DND-41 (cell line): ENCODE measurements around the gene MAPK6.

ENCODE experiments used
- ATAC-seq: fragments of 200-7000 bp; cut with Tn5 transposase; 3 replicates; pipeline ENCODE4 v1.9.1; 2021; ENCODE audit warnings: low read depth; ENCODE audit not compliant: insufficient read depth
- DNase-seq: peaks from one replicate; pipeline ENCODE4 v3.0.0-alpha.2; 2020
- H2AFZ ChIP-seq: 2 replicates; pipeline ENCODE4 v1.6.0; 2012; ENCODE audit warnings: low read depth, low read length
- H3K27ac ChIP-seq: 2 replicates; pipeline ENCODE4 v1.5.1; 2012; ENCODE audit warnings: low read length, inconsistent platforms
- H3K27me3 ChIP-seq: fragments of 200-600 bp; sonication (generic); 2 replicates; pipeline ENCODE4 v1.6.0; 2012; ENCODE audit warnings: low read length, mild to moderate bottlenecking, inconsistent platforms; ENCODE audit not compliant: insufficient read depth, poor library complexity
- H3K36me3 ChIP-seq: 2 replicates; pipeline ENCODE4 v1.5.1; 2012; ENCODE audit warnings: low read length, inconsistent platforms; ENCODE audit not compliant: insufficient read depth
- H3K4me1 ChIP-seq: 2 replicates; pipeline ENCODE4 v1.5.1; 2012; ENCODE audit warnings: mild to moderate bottlenecking, low read length; ENCODE audit not compliant: insufficient read depth
- H3K4me2 ChIP-seq: 2 replicates; pipeline ENCODE4 v1.6.0; 2012; ENCODE audit warnings: mild to moderate bottlenecking, moderate library complexity, low read length, inconsistent platforms; ENCODE audit not compliant: insufficient read depth
- H3K4me3 ChIP-seq, 2 experiments: fragments of 200-600 bp in 1 of 2; shearing (Covaris generic) in 1 of 2; 2 replicates each; pipeline ENCODE4 v1.5.1; 2012 to 2016; ENCODE audit warnings: inconsistent platforms in 2 of 2, low read length in 2 of 2, mild to moderate bottlenecking in 2 of 2, low read depth in 1 of 2, moderate library complexity in 1 of 2
- H3K79me2 ChIP-seq: 2 replicates; pipeline ENCODE4 v1.6.0; 2012; ENCODE audit warnings: low read length, inconsistent platforms; ENCODE audit not compliant: insufficient read depth
- H3K9ac ChIP-seq: 2 replicates; pipeline ENCODE4 v1.6.0; 2012; ENCODE audit warnings: low read depth, mild to moderate bottlenecking, inconsistent platforms, low read length, moderate library complexity
- H3K9me3 ChIP-seq: 2 replicates; pipeline ENCODE4 v1.5.1; 2012; ENCODE audit warnings: low read length, moderate library complexity, mild to moderate bottlenecking, inconsistent platforms; ENCODE audit not compliant: insufficient read depth, severe bottlenecking
- H4K20me1 ChIP-seq: 2 replicates; pipeline ENCODE4 v1.6.0; 2012; ENCODE audit warnings: low read length; ENCODE audit not compliant: insufficient read depth
- CTCF ChIP-seq: IDR thresholded peaks from 2 replicates; pipeline ENCODE4 v1.5.1; 2012; ENCODE audit warnings: borderline replicate concordance, low read length, moderate library complexity, mild to moderate bottlenecking; ENCODE audit not compliant: poor library complexity, severe bottlenecking; ENCODE audit errors: extremely low read depth
- EZH2 ChIP-seq: IDR thresholded peaks from 3 replicates; pipeline ENCODE4 v1.6.1; 2012; ENCODE audit warnings: borderline replicate concordance, low read depth, mild to moderate bottlenecking, moderate library complexity, low read length, inconsistent platforms; ENCODE audit not compliant: severe bottlenecking

Gene MAPK6

GRCh38 chr15:52018693-52019393 lies at the start of gene MAPK6:
MAPK6 (plus strand) TSS chr15:52019219; CDS start chr15:52046461, 27,242 bp downstream.
- H3K36me3 ChIP-seq = no peaks in the 10 kb centered on the region; the same call in 1 of the 2 replicates
- H3K9me3 ChIP-seq = no peaks in the 10 kb centered on the region
- H3K9ac ChIP-seq = peak within 1 kb of the TSS; percentile 90
- peak within 1 kb of the TSS; percentile 93 for H3K27ac ChIP-seq
- ATAC-seq (peak; percentile 81), DNase-seq (peak; percentile 91)
- peak within 1 kb of the TSS; percentile 87 to 91 for H3K4me3 ChIP-seq
- no peaks in the 10 kb centered on the region for H3K27me3 ChIP-seq
- H2AFZ ChIP-seq = peak within 1 kb of the TSS; percentile 89
- TF ChIP-seq EZH2 = no peak
- TF ChIP-seq CTCF = no peak
- H3K4me2 ChIP-seq = peak within 1 kb of the TSS; percentile 83
- peaks cover 33% of the 10 kb centered on the region for H3K4me1 ChIP-seq
- peaks cover 19% of the 10 kb centered on the region for H4K20me1 ChIP-seq
- H3K79me2 ChIP-seq = peaks cover 43% of the 10 kb centered on the region

- Histone ChIP-seq H3K9me3 (peaks cover 6% of the 10 kb centered on the region), H3K79me2 (peaks cover 77% of the 10 kb centered on the region), H3K4me3 (peak overlapping the region in 1 of 2 experiments; percentile 86; a peak in 2 of 4 replicates), H3K27me3 (no peaks in the 10 kb centered on the region), H3K4me2 (peak overlapping the region; percentile 63), H3K4me1 (peaks cover 24% of the 10 kb centered on the region), H2AFZ (no peak overlapping the region), H4K20me1 (no peaks in the 10 kb centered on the region; the same call in 1 of the 2 replicates), H3K36me3 (peaks cover 12% of the 10 kb centered on the region), H3K9ac (peak overlapping the region; percentile 88; the same call in 1 of the 2 replicates), H3K27ac (peak overlapping the region; percentile 47; the same call in 1 of the 2 replicates)
- DNase-seq = no peak
- TF ChIP-seq EZH2 (no peak), CTCF (no peak)
- ATAC-seq = no peak
Observed at GRCh38 chr15:51969728-51970127, 49.3 kb upstream of the MAPK6 start.

- Histone ChIP-seq H3K4me2 (peak overlapping the region; percentile 63), H3K9ac (peak overlapping the region; percentile 88), H3K27me3 (no peaks in the 10 kb centered on the region), H4K20me1 (no peaks in the 10 kb centered on the region; the same call in 1 of the 2 replicates), H3K9me3 (peaks cover 6% of the 10 kb centered on the region), H3K36me3 (peaks cover 7% of the 10 kb centered on the region), H3K79me2 (peaks cover 72% of the 10 kb centered on the region), H3K4me1 (peaks cover 24% of the 10 kb centered on the region), H2AFZ (no peak overlapping the region), H3K27ac (peak overlapping the region; percentile 94), H3K4me3 (peak overlapping the region; percentile 77 to 86; a peak in 3 of 4 replicates)
- DNase-seq (no peak), ATAC-seq (no peak)
- TF ChIP-seq EZH2 = no peak
- TF ChIP-seq CTCF = no peak
Observed at GRCh38 chr15:51970132-51970817, 48.7 kb upstream of the MAPK6 start.
